Measurements from ENCODE around the gene PRPF19. TPM values are rescaled to one million over a fixed set of nuclear protein-coding genes. Genes with fewer than 3 reads are reported as not detected.

Gene PRPF19
- total RNA-seq, 1 experiment from 2014 or later = 116 TPM

DNA sequence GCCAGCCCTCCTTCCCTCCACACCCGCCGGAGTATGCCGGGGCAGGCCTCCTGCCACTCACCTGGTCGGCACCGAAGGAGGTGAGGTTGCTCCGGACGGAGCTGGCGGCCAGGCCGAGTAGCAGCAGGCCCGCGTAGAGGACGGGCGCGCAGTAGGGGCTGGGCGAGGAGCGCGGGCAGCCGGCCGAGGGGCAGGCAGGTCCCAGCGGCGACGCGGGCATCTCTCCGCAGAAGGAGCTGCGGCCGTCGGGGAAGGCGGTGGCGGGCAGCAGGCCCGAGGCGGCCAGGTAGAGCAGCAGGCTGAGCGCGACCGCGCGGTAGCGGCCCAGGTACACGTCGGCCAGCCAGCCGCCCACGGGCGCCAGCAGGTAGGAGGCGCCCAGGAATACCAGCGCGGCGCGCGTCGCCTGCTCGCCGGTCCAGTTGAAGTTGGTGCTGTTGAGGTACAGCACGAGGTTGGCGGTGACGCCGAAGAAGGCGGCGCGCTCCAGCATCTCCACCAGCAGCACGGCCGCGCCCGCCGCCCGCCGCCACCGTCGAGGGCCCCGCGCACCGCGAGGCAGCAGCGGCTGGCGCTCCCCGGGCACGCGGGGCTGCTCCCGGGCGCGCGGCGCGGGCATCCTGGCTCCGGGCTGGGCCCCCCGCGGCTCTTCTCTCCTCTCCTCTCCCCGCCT, 44.7 kb upstream of the PRPF19 start (continued):
- TF ChIP-seq, protein P1, sequence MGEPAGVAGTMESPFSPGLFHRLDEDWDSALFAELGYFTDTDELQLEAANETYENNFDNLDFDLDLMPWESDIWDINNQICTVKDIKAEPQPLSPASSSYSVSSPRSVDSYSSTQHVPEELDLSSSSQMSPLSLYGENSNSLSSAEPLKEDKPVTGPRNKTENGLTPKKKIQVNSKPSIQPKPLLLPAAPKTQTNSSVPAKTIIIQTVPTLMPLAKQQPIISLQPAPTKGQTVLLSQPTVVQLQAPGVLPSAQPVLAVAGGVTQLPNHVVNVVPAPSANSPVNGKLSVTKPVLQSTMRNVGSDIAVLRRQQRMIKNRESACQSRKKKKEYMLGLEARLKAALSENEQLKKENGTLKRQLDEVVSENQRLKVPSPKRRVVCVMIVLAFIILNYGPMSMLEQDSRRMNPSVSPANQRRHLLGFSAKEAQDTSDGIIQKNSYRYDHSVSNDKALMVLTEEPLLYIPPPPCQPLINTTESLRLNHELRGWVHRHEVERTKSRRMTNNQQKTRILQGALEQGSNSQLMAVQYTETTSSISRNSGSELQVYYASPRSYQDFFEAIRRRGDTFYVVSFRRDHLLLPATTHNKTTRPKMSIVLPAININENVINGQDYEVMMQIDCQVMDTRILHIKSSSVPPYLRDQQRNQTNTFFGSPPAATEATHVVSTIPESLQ (CRISPR knock-in tag; IDR thresholded peaks at IDR 0.05) = peak; percentile 43; the same call in 1 of the 2 replicates
- TF ChIP-seq, protein P2, sequence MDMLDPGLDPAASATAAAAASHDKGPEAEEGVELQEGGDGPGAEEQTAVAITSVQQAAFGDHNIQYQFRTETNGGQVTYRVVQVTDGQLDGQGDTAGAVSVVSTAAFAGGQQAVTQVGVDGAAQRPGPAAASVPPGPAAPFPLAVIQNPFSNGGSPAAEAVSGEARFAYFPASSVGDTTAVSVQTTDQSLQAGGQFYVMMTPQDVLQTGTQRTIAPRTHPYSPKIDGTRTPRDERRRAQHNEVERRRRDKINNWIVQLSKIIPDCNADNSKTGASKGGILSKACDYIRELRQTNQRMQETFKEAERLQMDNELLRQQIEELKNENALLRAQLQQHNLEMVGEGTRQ (CRISPR knock-in tag; IDR thresholded peaks at IDR 0.05) = 0 out of 2 replicates have a peak, but pooled peaks have one; percentile 29
- TF ChIP-seq ZNF396 (CRISPR knock-in tag; IDR thresholded peaks at IDR 0.05; ENCODE audit: borderline replicate concordance) = no peak
- TF ChIP-seq, protein P3, sequence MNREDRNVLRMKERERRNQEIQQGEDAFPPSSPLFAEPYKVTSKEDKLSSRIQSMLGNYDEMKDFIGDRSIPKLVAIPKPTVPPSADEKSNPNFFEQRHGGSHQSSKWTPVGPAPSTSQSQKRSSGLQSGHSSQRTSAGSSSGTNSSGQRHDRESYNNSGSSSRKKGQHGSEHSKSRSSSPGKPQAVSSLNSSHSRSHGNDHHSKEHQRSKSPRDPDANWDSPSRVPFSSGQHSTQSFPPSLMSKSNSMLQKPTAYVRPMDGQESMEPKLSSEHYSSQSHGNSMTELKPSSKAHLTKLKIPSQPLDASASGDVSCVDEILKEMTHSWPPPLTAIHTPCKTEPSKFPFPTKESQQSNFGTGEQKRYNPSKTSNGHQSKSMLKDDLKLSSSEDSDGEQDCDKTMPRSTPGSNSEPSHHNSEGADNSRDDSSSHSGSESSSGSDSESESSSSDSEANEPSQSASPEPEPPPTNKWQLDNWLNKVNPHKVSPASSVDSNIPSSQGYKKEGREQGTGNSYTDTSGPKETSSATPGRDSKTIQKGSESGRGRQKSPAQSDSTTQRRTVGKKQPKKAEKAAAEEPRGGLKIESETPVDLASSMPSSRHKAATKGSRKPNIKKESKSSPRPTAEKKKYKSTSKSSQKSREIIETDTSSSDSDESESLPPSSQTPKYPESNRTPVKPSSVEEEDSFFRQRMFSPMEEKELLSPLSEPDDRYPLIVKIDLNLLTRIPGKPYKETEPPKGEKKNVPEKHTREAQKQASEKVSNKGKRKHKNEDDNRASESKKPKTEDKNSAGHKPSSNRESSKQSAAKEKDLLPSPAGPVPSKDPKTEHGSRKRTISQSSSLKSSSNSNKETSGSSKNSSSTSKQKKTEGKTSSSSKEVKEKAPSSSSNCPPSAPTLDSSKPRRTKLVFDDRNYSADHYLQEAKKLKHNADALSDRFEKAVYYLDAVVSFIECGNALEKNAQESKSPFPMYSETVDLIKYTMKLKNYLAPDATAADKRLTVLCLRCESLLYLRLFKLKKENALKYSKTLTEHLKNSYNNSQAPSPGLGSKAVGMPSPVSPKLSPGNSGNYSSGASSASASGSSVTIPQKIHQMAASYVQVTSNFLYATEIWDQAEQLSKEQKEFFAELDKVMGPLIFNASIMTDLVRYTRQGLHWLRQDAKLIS (CRISPR knock-in tag; IDR thresholded peaks at IDR 0.05; ENCODE audit: borderline replicate concordance) = no peak
- no peak for TF ChIP-seq MXD4 (CRISPR knock-in tag; IDR thresholded peaks at IDR 0.05; ENCODE audit: borderline replicate concordance)
- TF ChIP-seq, protein P4, sequence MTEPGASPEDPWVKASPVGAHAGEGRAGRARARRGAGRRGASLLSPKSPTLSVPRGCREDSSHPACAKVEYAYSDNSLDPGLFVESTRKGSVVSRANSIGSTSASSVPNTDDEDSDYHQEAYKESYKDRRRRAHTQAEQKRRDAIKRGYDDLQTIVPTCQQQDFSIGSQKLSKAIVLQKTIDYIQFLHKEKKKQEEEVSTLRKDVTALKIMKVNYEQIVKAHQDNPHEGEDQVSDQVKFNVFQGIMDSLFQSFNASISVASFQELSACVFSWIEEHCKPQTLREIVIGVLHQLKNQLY (CRISPR knock-in tag; IDR thresholded peaks at IDR 0.05) = no peak
- TF ChIP-seq, protein P5, sequence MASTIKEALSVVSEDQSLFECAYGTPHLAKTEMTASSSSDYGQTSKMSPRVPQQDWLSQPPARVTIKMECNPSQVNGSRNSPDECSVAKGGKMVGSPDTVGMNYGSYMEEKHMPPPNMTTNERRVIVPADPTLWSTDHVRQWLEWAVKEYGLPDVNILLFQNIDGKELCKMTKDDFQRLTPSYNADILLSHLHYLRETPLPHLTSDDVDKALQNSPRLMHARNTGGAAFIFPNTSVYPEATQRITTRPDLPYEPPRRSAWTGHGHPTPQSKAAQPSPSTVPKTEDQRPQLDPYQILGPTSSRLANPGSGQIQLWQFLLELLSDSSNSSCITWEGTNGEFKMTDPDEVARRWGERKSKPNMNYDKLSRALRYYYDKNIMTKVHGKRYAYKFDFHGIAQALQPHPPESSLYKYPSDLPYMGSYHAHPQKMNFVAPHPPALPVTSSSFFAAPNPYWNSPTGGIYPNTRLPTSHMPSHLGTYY (CRISPR knock-in tag; IDR thresholded peaks at IDR 0.05) = no peak
- TF ChIP-seq FOXJ3 (CRISPR knock-in tag; IDR thresholded peaks at IDR 0.05; ENCODE audit: borderline replicate concordance) = no peak
- TF ChIP-seq, protein P6, sequence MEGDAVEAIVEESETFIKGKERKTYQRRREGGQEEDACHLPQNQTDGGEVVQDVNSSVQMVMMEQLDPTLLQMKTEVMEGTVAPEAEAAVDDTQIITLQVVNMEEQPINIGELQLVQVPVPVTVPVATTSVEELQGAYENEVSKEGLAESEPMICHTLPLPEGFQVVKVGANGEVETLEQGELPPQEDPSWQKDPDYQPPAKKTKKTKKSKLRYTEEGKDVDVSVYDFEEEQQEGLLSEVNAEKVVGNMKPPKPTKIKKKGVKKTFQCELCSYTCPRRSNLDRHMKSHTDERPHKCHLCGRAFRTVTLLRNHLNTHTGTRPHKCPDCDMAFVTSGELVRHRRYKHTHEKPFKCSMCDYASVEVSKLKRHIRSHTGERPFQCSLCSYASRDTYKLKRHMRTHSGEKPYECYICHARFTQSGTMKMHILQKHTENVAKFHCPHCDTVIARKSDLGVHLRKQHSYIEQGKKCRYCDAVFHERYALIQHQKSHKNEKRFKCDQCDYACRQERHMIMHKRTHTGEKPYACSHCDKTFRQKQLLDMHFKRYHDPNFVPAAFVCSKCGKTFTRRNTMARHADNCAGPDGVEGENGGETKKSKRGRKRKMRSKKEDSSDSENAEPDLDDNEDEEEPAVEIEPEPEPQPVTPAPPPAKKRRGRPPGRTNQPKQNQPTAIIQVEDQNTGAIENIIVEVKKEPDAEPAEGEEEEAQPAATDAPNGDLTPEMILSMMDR (IDR thresholded peaks at IDR 0.05) = no peak
- TF ChIP-seq NR1H2 (CRISPR knock-in tag; IDR thresholded peaks at IDR 0.05) = no peak
- TF ChIP-seq, protein P7, sequence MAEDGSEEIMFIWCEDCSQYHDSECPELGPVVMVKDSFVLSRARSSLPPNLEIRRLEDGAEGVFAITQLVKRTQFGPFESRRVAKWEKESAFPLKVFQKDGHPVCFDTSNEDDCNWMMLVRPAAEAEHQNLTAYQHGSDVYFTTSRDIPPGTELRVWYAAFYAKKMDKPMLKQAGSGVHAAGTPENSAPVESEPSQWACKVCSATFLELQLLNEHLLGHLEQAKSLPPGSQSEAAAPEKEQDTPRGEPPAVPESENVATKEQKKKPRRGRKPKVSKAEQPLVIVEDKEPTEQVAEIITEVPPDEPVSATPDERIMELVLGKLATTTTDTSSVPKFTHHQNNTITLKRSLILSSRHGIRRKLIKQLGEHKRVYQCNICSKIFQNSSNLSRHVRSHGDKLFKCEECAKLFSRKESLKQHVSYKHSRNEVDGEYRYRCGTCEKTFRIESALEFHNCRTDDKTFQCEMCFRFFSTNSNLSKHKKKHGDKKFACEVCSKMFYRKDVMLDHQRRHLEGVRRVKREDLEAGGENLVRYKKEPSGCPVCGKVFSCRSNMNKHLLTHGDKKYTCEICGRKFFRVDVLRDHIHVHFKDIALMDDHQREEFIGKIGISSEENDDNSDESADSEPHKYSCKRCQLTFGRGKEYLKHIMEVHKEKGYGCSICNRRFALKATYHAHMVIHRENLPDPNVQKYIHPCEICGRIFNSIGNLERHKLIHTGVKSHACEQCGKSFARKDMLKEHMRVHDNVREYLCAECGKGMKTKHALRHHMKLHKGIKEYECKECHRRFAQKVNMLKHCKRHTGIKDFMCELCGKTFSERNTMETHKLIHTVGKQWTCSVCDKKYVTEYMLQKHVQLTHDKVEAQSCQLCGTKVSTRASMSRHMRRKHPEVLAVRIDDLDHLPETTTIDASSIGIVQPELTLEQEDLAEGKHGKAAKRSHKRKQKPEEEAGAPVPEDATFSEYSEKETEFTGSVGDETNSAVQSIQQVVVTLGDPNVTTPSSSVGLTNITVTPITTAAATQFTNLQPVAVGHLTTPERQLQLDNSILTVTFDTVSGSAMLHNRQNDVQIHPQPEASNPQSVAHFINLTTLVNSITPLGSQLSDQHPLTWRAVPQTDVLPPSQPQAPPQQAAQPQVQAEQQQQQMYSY (CRISPR knock-in tag; IDR thresholded peaks at IDR 0.05) = no peak
- TF ChIP-seq NR2C2 (CRISPR knock-in tag; IDR thresholded peaks at IDR 0.05) = peak; percentile 36; the same call in 1 of the 2 replicates
- TF ChIP-seq SOX15 (CRISPR knock-in tag; IDR thresholded peaks at IDR 0.05) = no peak
- TF ChIP-seq ELF4 (CRISPR knock-in tag; IDR thresholded peaks at IDR 0.05; ENCODE audit: low read depth) = 0 out of 2 replicates have a peak, but pooled peaks have one; percentile 68
- TF ChIP-seq, protein P8, sequence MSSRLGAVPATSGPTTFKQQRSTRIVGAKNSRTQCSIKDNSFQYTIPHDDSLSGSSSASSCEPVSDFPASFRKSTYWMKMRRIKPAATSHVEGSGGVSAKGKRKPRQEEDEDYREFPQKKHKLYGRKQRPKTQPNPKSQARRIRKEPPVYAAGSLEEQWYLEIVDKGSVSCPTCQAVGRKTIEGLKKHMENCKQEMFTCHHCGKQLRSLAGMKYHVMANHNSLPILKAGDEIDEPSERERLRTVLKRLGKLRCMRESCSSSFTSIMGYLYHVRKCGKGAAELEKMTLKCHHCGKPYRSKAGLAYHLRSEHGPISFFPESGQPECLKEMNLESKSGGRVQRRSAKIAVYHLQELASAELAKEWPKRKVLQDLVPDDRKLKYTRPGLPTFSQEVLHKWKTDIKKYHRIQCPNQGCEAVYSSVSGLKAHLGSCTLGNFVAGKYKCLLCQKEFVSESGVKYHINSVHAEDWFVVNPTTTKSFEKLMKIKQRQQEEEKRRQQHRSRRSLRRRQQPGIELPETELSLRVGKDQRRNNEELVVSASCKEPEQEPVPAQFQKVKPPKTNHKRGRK (CRISPR knock-in tag; IDR thresholded peaks at IDR 0.05; ENCODE audit: borderline replicate concordance) = no peak
- TF ChIP-seq ZNF219 (CRISPR knock-in tag; IDR thresholded peaks at IDR 0.05; ENCODE audit: borderline replicate concordance) = no peak
- TF ChIP-seq NFATC4 (CRISPR knock-in tag; IDR thresholded peaks at IDR 0.05) = no peak
- no peak for TF ChIP-seq ZNF263 (CRISPR knock-in tag; IDR thresholded peaks at IDR 0.05; ENCODE audit: low read depth)
